Mesenchymal stem cell (in vitro differentiated cells and primary cell): Measurements from ENCODE around the gene BTBD10.
A peak's percentile ranks its signal among the peaks of the same experiment; 100 is the strongest.
"Not testable (repeated sequence)": the region's sequence is repeated elsewhere in the genome, so short reads cannot be mapped to it uniquely, and the experiment has no call there.

Source experiments
- DNase-seq: peaks from one replicate; pipeline ENCODE4 v3.0.0-alpha.2; 2013
- H2AFZ ChIP-seq: one replicate; pipeline ENCODE4 v1.6.1; 2013; ENCODE audit warnings: low read depth, mild to moderate bottlenecking, control low read depth, inconsistent platforms, low read length, moderate library complexity
- H2AK5ac ChIP-seq: 2 replicates; pipeline ENCODE4 v1.6.1; 2013; ENCODE audit warnings: low read length, moderate library complexity, mild to moderate bottlenecking, inconsistent platforms; ENCODE audit not compliant: severe bottlenecking
- H2BK120ac ChIP-seq: one replicate; pipeline ENCODE4 v1.6.1; 2013; ENCODE audit warnings: low read depth, mild to moderate bottlenecking, inconsistent platforms, low read length, moderate library complexity
- H2BK12ac ChIP-seq, 2 experiments: one replicate each; pipeline ENCODE4 v1.6.1; 2013; ENCODE audit warnings: inconsistent platforms in 2 of 2, low read length in 2 of 2, mild to moderate bottlenecking in 2 of 2, moderate library complexity in 2 of 2, control low read depth in 1 of 2
- H2BK15ac ChIP-seq: one replicate; pipeline ENCODE4 v1.6.1; 2013; ENCODE audit warnings: mild to moderate bottlenecking, low read depth, inconsistent platforms; ENCODE audit not compliant: poor library complexity, severe bottlenecking
- H2BK5ac ChIP-seq: 2 replicates; pipeline ENCODE4 v1.6.1; 2013; ENCODE audit warnings: low read depth, mild to moderate bottlenecking, low read length, control low read depth, inconsistent platforms; ENCODE audit not compliant: poor library complexity, severe bottlenecking
- H3K14ac ChIP-seq, 2 experiments: one replicate each; pipeline ENCODE4 v1.6.1; 2013; ENCODE audit warnings: inconsistent platforms in 2 of 2, low read length in 2 of 2, control low read depth in 1 of 2, mild to moderate bottlenecking in 1 of 2, moderate library complexity in 1 of 2
- H3K18ac ChIP-seq, 2 experiments: one replicate each; pipeline ENCODE4 v1.6.1; 2013; ENCODE audit warnings: inconsistent platforms in 2 of 2, low read length in 2 of 2, control low read depth in 1 of 2, low read depth in 1 of 2, mild to moderate bottlenecking in 1 of 2
- H3K23ac ChIP-seq, 2 experiments: one replicate each; pipeline ENCODE4 v1.6.1; 2013; ENCODE audit warnings: inconsistent platforms in 2 of 2, low read length in 2 of 2, mild to moderate bottlenecking in 2 of 2, moderate library complexity in 2 of 2, control low read depth in 1 of 2
- H3K27ac ChIP-seq: 2 replicates; pipeline ENCODE4 v1.5.1; 2013; ENCODE audit warnings: mild to moderate bottlenecking, moderate library complexity, low read length, control low read depth, inconsistent platforms; ENCODE audit not compliant: poor library complexity, severe bottlenecking
- H3K27me3 ChIP-seq, 2 experiments: 2 replicates each; pipeline versions ENCODE4 v1.6.1 to v1.7.0; 2013; ENCODE audit warnings: low read length in 2 of 2, mild to moderate bottlenecking in 2 of 2, moderate library complexity in 2 of 2, control low read depth in 1 of 2, inconsistent platforms in 1 of 2; ENCODE audit not compliant: control insufficient read depth in 1 of 2, insufficient read depth in 1 of 2
- H3K36me3 ChIP-seq, 2 experiments: 2 replicates each; pipeline versions ENCODE4 v1.6.1 to v1.7.0; 2013; ENCODE audit warnings: low read length in 2 of 2, control low read depth in 1 of 2, inconsistent platforms in 1 of 2, low read depth in 1 of 2, mild to moderate bottlenecking in 1 of 2; ENCODE audit not compliant: insufficient read depth in 2 of 2, control insufficient read depth in 1 of 2
- H3K4ac ChIP-seq, 2 experiments: one replicate each; pipeline ENCODE4 v1.6.1; 2013; ENCODE audit warnings: inconsistent platforms in 2 of 2, low read length in 2 of 2, mild to moderate bottlenecking in 2 of 2, moderate library complexity in 2 of 2, control low read depth in 1 of 2, low read depth in 1 of 2
- H3K4me1 ChIP-seq: 2 replicates; pipeline ENCODE4 v1.6.1; 2013; ENCODE audit warnings: low read depth, low read length, control low read depth; ENCODE audit not compliant: control insufficient read depth, insufficient read depth
- H3K4me2 ChIP-seq: 2 replicates; pipeline ENCODE4 v1.6.1; 2013; ENCODE audit warnings: low read length, mild to moderate bottlenecking, inconsistent platforms; ENCODE audit not compliant: poor library complexity, severe bottlenecking
- H3K4me3 ChIP-seq, 2 experiments: 2 replicates each; pipeline versions ENCODE4 v1.5.1 to v1.7.0; 2013; ENCODE audit warnings: low read length in 2 of 2, mild to moderate bottlenecking in 2 of 2, control low read depth in 1 of 2, low read depth in 1 of 2; ENCODE audit not compliant: insufficient read depth in 1 of 2
- H3K79me1 ChIP-seq: replicated peaks from 2 replicates; pipeline ENCODE4 v1.6.1; 2013; ENCODE audit warnings: mild to moderate bottlenecking, control low read depth, low read length, inconsistent platforms; ENCODE audit not compliant: poor library complexity, severe bottlenecking
- H3K9ac ChIP-seq: 2 replicates; pipeline ENCODE4 v1.7.0; 2013; ENCODE audit warnings: mild to moderate bottlenecking, low read length, moderate library complexity
- H3K9me3 ChIP-seq: 2 replicates; pipeline ENCODE4 v1.7.0; 2013; ENCODE audit warnings: mild to moderate bottlenecking, low read length; ENCODE audit not compliant: control insufficient read depth
- H4K8ac ChIP-seq: one replicate; pipeline ENCODE4 v1.6.1; 2013; ENCODE audit warnings: inconsistent platforms, mild to moderate bottlenecking, low read length, moderate library complexity
- H4K91ac ChIP-seq: one replicate; pipeline ENCODE4 v1.6.1; 2013; ENCODE audit warnings: mild to moderate bottlenecking, low read length, inconsistent platforms
- WGBS: methylation state at CpG from one replicate; pipeline ENCODE4 v1.1.7; 2013; ENCODE audit warnings: mixed read lengths; 5-methylcytosine and 5-hydroxymethylcytosine counted together

Gene BTBD10

GRCh38 chr11:13445588-13445987 lies 17.4 kb downstream of the BTBD10 start:
- Histone ChIP-seq H3K9ac (peak overlapping the region; percentile 30), H4K91ac (no peak overlapping the region), H4K8ac (no peak overlapping the region), H3K4me3 (no peak overlapping the region), H3K27ac (no peak overlapping the region), H2AK5ac (no peak overlapping the region), H2BK15ac (no peak overlapping the region), H2AFZ (no peak overlapping the region), H3K9me3 (no peaks in the 10 kb centered on the region), H3K4ac (no peak overlapping the region), H2BK12ac (no peak overlapping the region), H3K14ac (no peak overlapping the region), H3K23ac (no peak overlapping the region), H3K36me3 (no peaks in the 10 kb centered on the region), H3K18ac (no peak overlapping the region), H3K27me3 (no peaks in the 10 kb centered on the region), H2BK5ac (no peak overlapping the region), H3K79me1 (peaks cover 4% of the 10 kb centered on the region), H2BK120ac (no peak overlapping the region), H3K4me1 (no peaks in the 10 kb centered on the region), H3K4me2 (no peak overlapping the region)
- no CpG with 5 or more reads among the region's 2 CpGs for WGBS
- no peak for DNase-seq

- Histone ChIP-seq H3K27me3 (no peaks in the 10 kb centered on the region), H3K4me3 (peak overlapping the region in 1 of 2 experiments; percentile 60), H3K4me2 (no peak overlapping the region), H3K4ac (no peak overlapping the region), H2AK5ac (no peak overlapping the region), H2BK5ac (no peak overlapping the region), H2BK15ac (no peak overlapping the region), H2BK12ac (no peak overlapping the region), H4K8ac (no peak overlapping the region), H3K36me3 (no peaks in the 10 kb centered on the region), H3K4me1 (peaks cover 1% of the 10 kb centered on the region), H3K9ac (peak overlapping the region; percentile 81), H3K18ac (no peak overlapping the region), H4K91ac (no peak overlapping the region), H3K14ac (no peak overlapping the region), H2BK120ac (no peak overlapping the region), H3K9me3 (no peaks in the 10 kb centered on the region), H3K79me1 (peaks cover 8% of the 10 kb centered on the region), H3K27ac (no peak overlapping the region), H2AFZ (no peak overlapping the region), H3K23ac (no peak overlapping the region)
- peak; percentile 87 for DNase-seq
- 40% methylated on average over 7 of the region's 8 CpGs for WGBS
These were observed 22.7 kb downstream of the BTBD10 start for GRCh38 chr11:13440100-13440855.

GRCh38 chr11:13438291-13438690 lies 24.7 kb downstream of the BTBD10 start:
- no CpG with 5 or more reads among the region's 1 CpG for WGBS
- Histone ChIP-seq H2BK120ac (no peak overlapping the region), H3K36me3 (no peaks in the 10 kb centered on the region), H3K9me3 (no peaks in the 10 kb centered on the region), H3K27me3 (no peaks in the 10 kb centered on the region), H4K8ac (no peak overlapping the region), H2AK5ac (no peak overlapping the region), H2BK15ac (no peak overlapping the region), H3K4ac (no peak overlapping the region), H3K9ac (no peak overlapping the region), H3K23ac (no peak overlapping the region), H2BK12ac (no peak overlapping the region), H2BK5ac (no peak overlapping the region), H3K4me2 (no peak overlapping the region), H3K14ac (no peak overlapping the region), H3K4me1 (peaks cover 1% of the 10 kb centered on the region), H3K4me3 (no peak overlapping the region), H2AFZ (no peak overlapping the region), H3K27ac (no peak overlapping the region), H3K79me1 (peaks cover 7% of the 10 kb centered on the region), H3K18ac (no peak overlapping the region), H4K91ac (no peak overlapping the region)
- no peak for DNase-seq

GRCh38 chr11:13436836-13437235 lies 26.2 kb downstream of the BTBD10 start:
- not testable (repeated sequence) for H3K4me1 ChIP-seq, H3K4ac ChIP-seq, H3K9ac ChIP-seq, H3K18ac ChIP-seq, H3K14ac ChIP-seq, DNase-seq, H3K4me3 ChIP-seq, H2BK120ac ChIP-seq, H2BK5ac ChIP-seq, H2BK12ac ChIP-seq, H2BK15ac ChIP-seq, H4K8ac ChIP-seq, H2AFZ ChIP-seq, H3K23ac ChIP-seq, H3K9me3 ChIP-seq, H3K27ac ChIP-seq, H2AK5ac ChIP-seq, H3K4me2 ChIP-seq, H3K79me1 ChIP-seq, H3K27me3 ChIP-seq, H4K91ac ChIP-seq, H3K36me3 ChIP-seq
- 97% methylated on average over 7 of the region's 7 CpGs for WGBS
